ENCODE results near the gene INO80E. TPM values are rescaled to one million over a fixed set of nuclear protein-coding genes. Genes with fewer than 3 reads are reported as not detected.

The INO80E gene
- polyA plus RNA-seq, 1 donor from 2014 or later, result 6.0 TPM

DNA sequence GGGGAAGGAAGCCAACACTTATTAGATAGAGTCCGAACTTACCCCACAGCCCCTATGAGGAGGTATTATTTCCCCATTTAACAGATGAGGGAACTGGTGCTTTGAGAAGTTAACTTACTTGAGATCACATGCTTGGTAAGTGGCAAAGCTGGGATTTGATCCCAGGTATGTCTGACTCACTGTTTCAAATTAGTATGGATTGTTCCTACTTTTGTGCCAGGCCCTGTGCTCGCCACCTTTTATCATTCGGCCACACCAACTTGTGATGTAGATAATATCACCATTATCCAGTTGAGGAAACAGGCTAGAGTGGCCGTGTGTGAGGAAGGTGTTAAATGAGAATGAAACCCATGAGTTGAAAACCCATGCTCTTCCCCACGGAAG lies 11.3 kb upstream of the INO80E start:
- peaks cover 9% of the 10 kb centered on the region for H3K36me3 Mint-ChIP-seq
- no peak overlapping the region for H3K4me3 Mint-ChIP-seq
- no peaks in the 10 kb centered on the region for H3K4me1 Mint-ChIP-seq
- H3K9me3 Mint-ChIP-seq, result no peaks in the 10 kb centered on the region
- H3K27me3 Mint-ChIP-seq, result no peaks in the 10 kb centered on the region
- no peak overlapping the region for H3K27ac Mint-ChIP-seq

DNA sequence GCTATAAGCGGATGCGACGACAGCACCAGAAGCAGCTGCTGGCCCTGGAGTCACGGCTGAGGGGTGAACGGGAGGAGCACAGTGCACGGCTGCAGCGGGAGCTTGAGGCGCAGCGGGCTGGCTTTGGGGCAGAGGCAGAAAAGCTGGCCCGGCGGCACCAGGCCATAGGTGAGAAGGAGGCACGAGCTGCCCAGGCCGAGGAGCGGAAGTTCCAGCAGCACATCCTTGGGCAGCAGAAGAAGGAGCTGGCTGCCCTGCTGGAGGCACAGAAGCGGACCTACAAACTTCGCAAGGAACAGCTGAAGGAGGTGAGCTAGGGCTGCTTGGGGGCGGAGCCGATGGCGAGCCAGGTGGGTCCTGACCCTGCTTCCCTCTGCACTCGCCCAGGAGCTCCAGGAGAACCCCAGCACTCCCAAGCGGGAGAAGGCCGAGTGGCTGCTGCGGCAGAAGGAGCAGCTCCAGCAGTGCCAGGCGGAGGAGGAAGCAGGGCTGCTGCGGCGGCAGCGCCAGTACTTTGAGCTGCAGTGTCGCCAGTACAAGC lies 10.7 kb upstream of the INO80E start:
- no peaks in the 10 kb centered on the region for H3K4me1 Mint-ChIP-seq
- no peak overlapping the region for H3K4me3 Mint-ChIP-seq
- no peaks in the 10 kb centered on the region for H3K27me3 Mint-ChIP-seq
- peaks cover 9% of the 10 kb centered on the region for H3K36me3 Mint-ChIP-seq
- H3K9me3 Mint-ChIP-seq, result no peaks in the 10 kb centered on the region
- H3K27ac Mint-ChIP-seq, result no peak overlapping the region

DNA sequence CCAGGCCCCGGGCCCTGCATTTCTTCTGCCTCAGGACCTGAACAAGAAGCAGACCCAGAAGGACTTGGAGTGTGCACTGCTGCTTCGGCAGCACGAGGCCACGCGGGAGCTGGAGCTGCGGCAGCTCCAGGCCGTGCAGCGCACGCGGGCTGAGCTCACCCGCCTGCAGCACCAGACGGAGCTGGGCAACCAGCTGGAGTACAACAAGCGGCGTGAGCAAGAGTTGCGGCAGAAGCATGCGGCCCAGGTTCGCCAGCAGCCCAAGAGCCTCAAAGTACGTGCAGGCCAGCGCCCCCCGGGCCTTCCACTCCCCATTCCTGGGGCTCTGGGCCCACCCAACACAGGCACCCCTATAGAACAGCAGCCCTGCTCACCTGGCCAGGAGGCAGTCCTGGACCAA lies 9.8 kb upstream of the INO80E start:
- no peak overlapping the region for H3K4me3 Mint-ChIP-seq
- H3K9me3 Mint-ChIP-seq, result no peaks in the 10 kb centered on the region
- no peaks in the 10 kb centered on the region for H3K27me3 Mint-ChIP-seq
- peak overlapping the region in 1 of 3 donors; percentile 32 for H3K27ac Mint-ChIP-seq
- H3K4me1 Mint-ChIP-seq, result no peaks in the 10 kb centered on the region
- peaks cover 9% of the 10 kb centered on the region for H3K36me3 Mint-ChIP-seq

DNA sequence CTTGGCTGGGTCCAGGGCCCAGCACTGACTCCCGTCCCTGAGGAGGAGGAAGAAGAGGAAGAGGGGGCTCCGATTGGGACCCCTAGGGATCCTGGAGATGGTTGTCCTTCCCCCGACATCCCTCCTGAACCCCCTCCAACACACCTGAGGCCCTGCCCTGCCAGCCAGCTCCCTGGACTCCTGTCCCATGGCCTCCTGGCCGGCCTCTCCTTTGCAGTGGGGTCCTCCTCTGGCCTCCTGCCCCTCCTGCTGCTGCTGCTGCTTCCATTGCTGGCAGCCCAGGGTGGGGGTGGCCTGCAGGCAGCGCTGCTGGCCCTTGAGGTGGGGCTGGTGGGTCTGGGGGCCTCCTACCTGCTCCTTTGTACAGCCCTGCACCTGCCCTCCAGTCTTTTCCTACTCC lies 9.1 kb upstream of the INO80E start:
- H3K4me1 Mint-ChIP-seq, result no peaks in the 10 kb centered on the region
- H3K27me3 Mint-ChIP-seq, result no peaks in the 10 kb centered on the region
- peaks cover 9% of the 10 kb centered on the region for H3K36me3 Mint-ChIP-seq
- H3K9me3 Mint-ChIP-seq, result no peaks in the 10 kb centered on the region
- H3K4me3 Mint-ChIP-seq, result no peak overlapping the region
- no peak overlapping the region for H3K27ac Mint-ChIP-seq

DNA sequence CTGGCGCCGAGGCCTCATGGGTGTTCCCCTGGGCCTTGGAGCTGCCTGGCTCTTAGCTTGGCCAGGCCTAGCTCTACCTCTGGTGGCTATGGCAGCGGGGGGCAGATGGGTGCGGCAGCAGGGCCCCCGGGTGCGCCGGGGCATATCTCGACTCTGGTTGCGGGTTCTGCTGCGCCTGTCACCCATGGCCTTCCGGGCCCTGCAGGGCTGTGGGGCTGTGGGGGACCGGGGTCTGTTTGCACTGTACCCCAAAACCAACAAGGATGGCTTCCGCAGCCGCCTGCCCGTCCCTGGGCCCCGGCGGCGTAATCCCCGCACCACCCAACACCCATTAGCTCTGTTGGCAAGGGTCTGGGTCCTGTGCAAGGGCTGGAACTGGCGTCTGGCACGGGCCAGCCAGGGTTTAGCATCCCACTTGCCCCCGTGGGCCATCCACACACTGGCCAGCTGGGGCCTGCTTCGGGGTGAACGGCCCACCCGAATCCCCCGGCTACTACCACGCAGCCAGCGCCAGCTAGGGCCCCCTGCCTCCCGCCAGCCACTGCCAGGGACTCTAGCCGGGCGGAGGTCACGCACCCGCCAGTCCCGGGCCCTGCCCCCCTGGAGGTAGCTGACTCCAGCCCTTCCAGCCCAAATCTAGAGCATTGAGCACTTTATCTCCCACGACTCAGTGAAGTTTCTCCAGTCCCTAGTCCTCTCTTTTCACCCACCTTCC lies 8.5 kb upstream of the INO80E start:
- Mint-ChIP-seq H3K4me3 (no peak overlapping the region), H3K4me1 (no peaks in the 10 kb centered on the region), H3K9me3 (no peaks in the 10 kb centered on the region), H3K27me3 (no peaks in the 10 kb centered on the region), H3K27ac (no peak overlapping the region), H3K36me3 (peaks cover 9% of the 10 kb centered on the region)

DNA sequence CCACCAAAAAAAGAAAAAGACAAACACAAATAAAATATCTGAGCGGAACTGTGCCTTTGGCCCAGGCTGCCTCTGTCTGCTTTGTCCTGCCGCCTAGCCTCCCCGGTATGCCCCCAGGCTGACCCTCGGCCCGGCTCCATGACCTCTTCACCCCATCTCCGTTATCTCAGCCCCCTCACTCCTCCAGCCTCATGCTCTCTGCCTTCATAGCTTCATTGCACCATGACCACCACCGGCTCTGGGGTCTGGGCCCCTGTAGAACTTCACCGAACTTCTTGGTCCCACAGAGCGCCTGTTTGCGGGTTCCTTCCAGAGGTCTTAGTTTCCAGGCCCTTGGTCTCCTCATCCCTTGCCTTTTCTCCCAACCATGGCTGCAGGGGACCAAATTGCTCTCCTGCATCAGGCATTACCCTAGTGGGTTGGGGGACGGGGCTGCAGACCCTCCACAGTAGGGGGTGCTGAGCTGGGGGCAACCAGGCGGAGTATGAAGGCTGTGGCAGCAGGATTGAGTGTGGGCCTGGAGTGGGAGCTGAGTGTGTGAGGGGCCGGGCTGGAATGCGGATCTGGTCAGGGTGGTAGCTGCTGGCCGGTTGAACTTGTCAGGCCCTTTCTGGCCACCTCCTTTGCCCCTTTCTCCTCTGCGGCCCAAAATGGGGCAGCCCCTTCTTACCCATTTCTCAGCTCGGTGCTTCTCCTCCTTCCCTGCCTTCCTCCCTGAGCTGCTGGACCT lies 7.5 kb upstream of the INO80E start:
- Mint-ChIP-seq H3K27ac (peak overlapping the region in 1 of 3 donors; percentile 86), H3K9me3 (no peaks in the 10 kb centered on the region), H3K4me1 (no peaks in the 10 kb centered on the region), H3K27me3 (no peaks in the 10 kb centered on the region), H3K36me3 (peaks cover 9% of the 10 kb centered on the region), H3K4me3 (no peak overlapping the region)

DNA sequence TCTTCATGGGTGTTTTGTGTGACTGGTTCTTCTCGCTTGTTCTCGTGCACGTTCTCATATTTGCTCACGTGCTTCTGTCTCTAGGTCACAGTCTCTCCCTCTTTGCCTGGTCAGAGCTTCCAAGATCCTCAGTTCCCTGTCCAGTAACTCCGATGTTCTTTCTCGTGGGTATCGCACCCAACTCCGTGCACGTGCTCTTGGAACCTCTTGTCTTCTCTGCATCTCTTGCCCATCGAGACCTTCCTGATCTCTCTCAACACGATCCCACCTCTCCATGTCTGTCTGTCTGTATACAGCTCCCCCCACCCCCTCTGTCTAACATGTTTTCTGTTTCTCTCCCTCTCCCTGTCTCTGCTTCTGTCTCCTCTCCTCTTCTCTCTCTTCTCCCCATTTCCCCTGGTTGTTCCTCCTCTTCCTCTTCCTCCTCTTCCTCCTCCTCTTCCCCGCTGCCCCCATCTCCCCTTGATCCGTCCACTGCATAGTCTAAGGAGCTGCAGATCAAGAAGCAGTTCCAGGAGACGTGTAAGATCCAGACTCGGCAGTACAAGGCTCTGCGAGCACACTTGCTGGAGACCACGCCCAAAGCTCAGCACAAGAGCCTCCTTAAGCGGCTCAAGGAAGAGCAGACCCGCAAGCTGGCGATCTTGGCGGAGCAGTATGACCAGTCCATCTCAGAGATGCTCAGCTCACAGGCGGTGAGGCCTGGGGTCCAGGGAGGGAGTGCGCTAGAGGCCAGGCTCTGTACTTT lies 6.8 kb upstream of the INO80E start:
- H3K4me3 Mint-ChIP-seq, result no peak overlapping the region
- H3K4me1 Mint-ChIP-seq, result peaks cover 0 to 5% (median 0%) of the 10 kb centered on the region in 3 donors
- no peaks in the 10 kb centered on the region for H3K27me3 Mint-ChIP-seq
- H3K9me3 Mint-ChIP-seq, result no peaks in the 10 kb centered on the region
- peak overlapping the region in 1 of 3 donors; percentile 78 for H3K27ac Mint-ChIP-seq
- peaks cover 9% of the 10 kb centered on the region for H3K36me3 Mint-ChIP-seq

DNA sequence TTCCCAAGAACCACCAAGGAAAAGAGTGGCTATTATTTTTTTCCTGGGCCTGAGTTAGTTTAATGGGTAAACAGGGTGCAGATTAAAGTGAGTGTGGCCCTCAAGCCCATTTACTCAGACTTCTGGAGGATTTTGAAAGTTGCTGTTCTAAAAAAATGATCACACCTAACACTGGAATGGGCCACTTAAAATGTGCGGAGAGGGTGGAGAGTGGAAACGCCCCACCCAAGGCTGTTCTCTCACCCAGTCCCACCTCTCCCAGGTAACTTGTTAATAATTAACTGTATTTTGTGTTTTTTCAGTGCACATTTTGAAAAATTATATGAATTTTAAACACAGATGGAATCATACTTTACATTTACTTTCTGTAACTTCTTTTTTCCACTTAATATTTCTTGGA lies 6.0 kb upstream of the INO80E start:
- H3K4me1 Mint-ChIP-seq, result peaks cover 2 to 9% (median 5%) of the 10 kb centered on the region in 3 donors
- peak overlapping the region in 1 of 4 donors; percentile 45 for H3K4me3 Mint-ChIP-seq
- H3K36me3 Mint-ChIP-seq, result peaks cover 9% of the 10 kb centered on the region
- no peaks in the 10 kb centered on the region for H3K27me3 Mint-ChIP-seq
- H3K9me3 Mint-ChIP-seq, result no peaks in the 10 kb centered on the region
- H3K27ac Mint-ChIP-seq, result peak overlapping the region in 1 of 3 donors; percentile 78

DNA sequence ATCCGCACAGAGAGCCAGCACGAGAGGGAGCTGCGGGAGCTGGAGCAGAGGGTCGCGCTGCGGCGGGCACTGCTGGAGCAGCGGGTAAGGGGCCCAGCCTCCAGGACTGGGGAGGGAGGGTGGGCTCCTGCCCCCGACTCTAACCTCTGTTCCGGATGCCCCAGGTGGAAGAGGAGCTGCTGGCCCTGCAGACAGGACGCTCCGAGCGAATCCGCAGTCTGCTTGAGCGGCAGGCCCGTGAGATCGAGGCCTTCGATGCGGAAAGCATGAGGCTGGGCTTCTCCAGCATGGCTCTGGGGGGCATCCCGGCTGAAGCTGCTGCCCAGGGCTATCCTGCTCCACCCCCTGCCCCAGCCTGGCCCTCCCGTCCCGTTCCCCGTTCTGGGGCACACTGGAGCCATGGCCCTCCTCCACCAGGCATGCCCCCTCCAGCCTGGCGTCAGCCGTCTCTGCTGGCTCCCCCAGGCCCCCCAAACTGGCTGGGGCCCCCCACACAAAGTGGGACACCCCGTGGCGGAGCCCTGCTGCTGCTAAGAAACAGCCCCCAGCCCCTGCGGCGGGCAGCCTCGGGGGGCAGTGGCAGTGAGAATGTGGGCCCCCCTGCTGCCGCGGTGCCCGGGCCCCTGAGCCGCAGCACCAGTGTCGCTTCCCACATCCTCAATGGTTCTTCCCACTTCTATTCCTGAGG lies 5.0 kb upstream of the INO80E start:
- Mint-ChIP-seq H3K27ac (no peak overlapping the region), H3K4me1 (peaks cover 2 to 12% (median 10%) of the 10 kb centered on the region in 3 donors), H3K36me3 (peaks cover 8% of the 10 kb centered on the region), H3K4me3 (no peak overlapping the region), H3K27me3 (no peaks in the 10 kb centered on the region), H3K9me3 (no peaks in the 10 kb centered on the region)

DNA sequence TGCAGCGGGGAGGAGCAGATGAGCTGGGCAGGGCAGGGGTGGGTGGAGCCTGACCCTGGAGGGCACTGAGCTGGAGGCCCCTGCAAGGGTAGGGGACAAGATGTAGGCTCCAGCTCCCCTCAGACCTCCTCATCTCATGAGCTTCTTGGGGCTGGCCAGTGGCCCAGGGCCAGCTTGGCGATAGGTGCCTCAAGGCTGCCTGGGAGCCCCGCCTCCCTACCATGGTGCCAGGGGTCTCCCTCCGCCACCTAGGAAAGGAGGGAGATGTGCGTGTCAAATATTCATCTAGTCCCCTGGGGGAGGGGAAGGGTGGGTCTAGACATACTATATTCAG lies 4.5 kb upstream of the INO80E start:
- H3K4me3 Mint-ChIP-seq, result no peak overlapping the region
- no peaks in the 10 kb centered on the region for H3K9me3 Mint-ChIP-seq
- peaks cover 8% of the 10 kb centered on the region for H3K36me3 Mint-ChIP-seq
- H3K27me3 Mint-ChIP-seq, result no peaks in the 10 kb centered on the region
- H3K27ac Mint-ChIP-seq, result no peak overlapping the region
- H3K4me1 Mint-ChIP-seq, result peaks cover 3 to 15% (median 12%) of the 10 kb centered on the region in 3 donors

DNA sequence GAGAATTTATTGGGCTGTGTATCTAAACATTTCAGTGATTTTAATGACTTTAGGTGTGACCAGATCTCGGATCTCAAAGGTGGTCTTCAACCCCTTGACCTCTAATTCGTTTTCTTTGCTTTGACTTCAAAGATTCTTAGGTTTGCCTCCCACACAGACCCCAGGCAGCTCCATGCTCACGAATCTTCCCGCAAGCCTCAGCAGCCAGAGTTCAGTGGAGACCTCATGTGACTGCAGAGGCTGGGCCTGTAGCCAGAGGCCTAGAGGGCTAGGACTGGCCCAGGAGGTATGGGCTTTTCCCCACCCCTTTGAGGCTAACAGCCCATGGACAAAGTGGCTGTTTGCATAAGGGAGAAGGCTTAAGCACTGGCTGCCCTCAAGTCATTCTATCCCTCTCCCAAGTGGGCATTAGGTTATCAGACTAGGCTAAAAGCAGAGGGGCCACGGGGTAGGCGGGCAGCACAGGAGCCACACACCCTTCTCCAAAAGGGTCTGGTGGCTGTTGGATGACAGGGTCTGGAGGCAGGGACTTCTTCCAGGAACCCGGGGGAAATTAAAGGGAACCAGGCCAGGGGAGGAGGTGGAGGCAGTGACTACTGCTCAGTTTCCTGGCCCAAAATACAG lies 3.6 kb upstream of the INO80E start:
- Mint-ChIP-seq H3K4me1 (peaks cover 9 to 22% (median 16%) of the 10 kb centered on the region in 3 donors), H3K27me3 (no peaks in the 10 kb centered on the region), H3K4me3 (peak overlapping the region in 1 of 4 donors; percentile 85), H3K9me3 (no peaks in the 10 kb centered on the region), H3K36me3 (peaks cover 7% of the 10 kb centered on the region), H3K27ac (peak overlapping the region in 1 of 3 donors; percentile 40)

DNA sequence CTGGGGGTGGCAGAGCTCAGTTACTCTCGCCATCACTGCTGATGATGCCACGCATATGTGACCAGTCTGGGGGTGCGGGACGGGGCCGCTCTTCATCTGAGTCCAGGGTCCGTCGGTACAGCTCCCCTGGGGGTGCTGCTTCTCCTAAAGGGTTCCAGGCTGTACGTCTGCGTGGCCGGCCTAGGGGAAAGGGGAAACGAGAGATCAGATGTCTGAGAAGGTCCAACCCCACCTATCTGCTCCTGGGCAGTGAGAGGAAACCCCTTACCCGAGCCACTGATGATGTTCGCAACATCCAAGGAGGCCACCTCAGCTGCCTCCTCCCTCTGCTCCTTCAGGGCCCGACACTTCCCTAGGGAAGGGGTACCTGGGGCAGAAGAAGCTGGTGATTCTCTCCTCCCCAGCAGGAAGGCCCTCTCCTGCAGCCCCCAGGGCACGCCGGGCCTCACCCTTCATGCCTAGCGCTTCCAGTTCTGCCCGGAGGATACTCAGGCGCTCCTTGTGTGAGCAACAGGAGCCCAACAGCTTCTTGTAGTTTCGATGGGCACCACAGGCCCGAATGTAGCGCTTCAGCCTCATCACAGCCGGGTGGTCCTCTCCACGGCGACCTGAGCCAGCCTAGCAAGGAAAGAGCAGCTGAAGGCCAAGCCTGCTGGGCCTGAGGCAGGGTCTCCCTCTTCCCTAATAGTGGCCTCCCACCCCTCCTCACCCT lies 2.7 kb upstream of the INO80E start:
- Mint-ChIP-seq H3K27ac (no peak overlapping the region), H3K4me3 (peak overlapping the region in 1 of 4 donors; percentile 99), H3K36me3 (peaks cover 5% of the 10 kb centered on the region), H3K9me3 (no peaks in the 10 kb centered on the region), H3K27me3 (no peaks in the 10 kb centered on the region), H3K4me1 (peaks cover 11 to 26% (median 16%) of the 10 kb centered on the region in 3 donors)

DNA sequence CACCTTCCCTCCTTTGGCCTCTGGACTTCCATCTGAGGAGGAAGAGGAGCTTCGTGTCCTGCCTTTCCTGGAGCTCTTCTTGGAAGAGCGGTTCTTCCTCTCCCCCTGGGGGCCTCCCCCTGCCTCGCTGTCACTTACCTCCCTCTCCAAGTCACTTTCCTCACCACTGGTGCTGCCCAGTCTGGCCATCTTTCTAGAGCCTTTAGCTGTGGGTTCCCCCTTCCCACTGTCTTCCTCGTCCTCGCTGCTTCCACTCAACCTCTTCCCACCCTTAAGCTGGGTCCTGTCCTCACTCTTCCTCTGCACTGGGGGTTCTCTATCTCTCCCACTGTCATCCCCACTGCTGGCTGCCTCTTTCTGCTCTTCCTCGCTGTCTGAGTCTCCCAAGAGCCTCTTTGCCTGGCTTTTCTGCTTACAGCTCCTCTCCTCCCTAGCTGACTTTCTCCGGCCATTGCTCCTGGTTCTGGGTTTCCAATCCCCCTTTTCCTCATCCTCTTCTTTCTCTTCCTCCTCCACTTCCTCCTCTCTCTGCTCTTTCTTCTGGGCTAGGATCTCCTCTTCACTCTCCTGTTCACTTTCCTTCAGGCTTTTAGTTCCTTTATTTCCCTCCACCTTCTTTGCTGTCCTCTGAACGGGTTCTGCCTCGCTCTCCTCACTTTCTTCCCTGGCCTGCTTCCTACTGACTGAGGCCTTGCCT lies 2.0 kb upstream of the INO80E start:
- Mint-ChIP-seq H3K9me3 (no peaks in the 10 kb centered on the region), H3K4me3 (peak overlapping the region; percentile 70 to 99 (median 86)), H3K4me1 (peaks cover 13 to 28% (median 16%) of the 10 kb centered on the region in 3 donors), H3K27ac (peak overlapping the region in 2 of 3 donors; percentile 97 to 98), H3K27me3 (no peaks in the 10 kb centered on the region), H3K36me3 (peaks cover 3% of the 10 kb centered on the region)
